Right atrium auricular region (tissue), 2 donors: ENCODE results near the gene LILRB1. TPM values are rescaled to one million over a fixed set of nuclear protein-coding genes. Genes with fewer than 3 reads are reported as not detected.
"Not testable (repeated sequence)": the region's sequence is repeated elsewhere in the genome, so short reads cannot be mapped to it uniquely, and the experiment has no call there.

Experiments used
- DNase-seq: peaks from one replicate; pipeline ENCODE4 v3.0.0-alpha.2; 2019; ENCODE audit warnings: low spot score
- H3K27ac ChIP-seq, 2 donors: fragments of 200-600 bp; sonication (generic); 1 replicate in 1 of 2; 2 replicates in 1 of 2; pipeline ENCODE4 v1.5.1; 2016 to 2019
- H3K27me3 ChIP-seq, 2 donors: fragments of 200-600 bp; sonication (generic); one replicate each; pipeline versions ENCODE4 v1.5.1 to v1.6.0; 2017 to 2019
- H3K36me3 ChIP-seq: fragments of 200-600 bp; sonication (generic); one replicate; pipeline ENCODE4 v1.5.1; 2016
- H3K4me1 ChIP-seq, 2 donors: fragments of 200-600 bp; sonication (generic); one replicate each; pipeline versions ENCODE4 v1.5.1 to v1.6.0; 2017 to 2019
- H3K4me3 ChIP-seq, 2 donors: fragments of 200-600 bp; sonication (generic); 1 replicate in 1 of 2; 2 replicates in 1 of 2; pipeline ENCODE4 v1.5.1; 2017 to 2019; ENCODE audit warnings: mild to moderate bottlenecking in 1 of 2, moderate library complexity in 1 of 2
- H3K9me3 ChIP-seq, 2 donors: fragments of 200-600 bp; sonication (generic); one replicate each; pipeline ENCODE4 v1.5.1; 2019
- CTCF ChIP-seq, 2 donors: fragments of 200-600 bp; sonication (generic); IDR thresholded peaks; one replicate each; pipeline ENCODE4 v1.5.1; 2019; ENCODE audit warnings: antibody characterized with exemption in 2 of 2
- total RNA-seq, 2 donors: library from RNA; depleted of rRNA; stranded (reverse); fragments of >200 nt; gene quantifications; one replicate each; pipeline ENCODE4 v1.1.0, GENCODE V29; 2016

Gene LILRB1
- 1 to 10 TPM in 1 of 2 donors, under 1 TPM in 1; 0.33 to 1.9 TPM for total RNA-seq

DNA sequence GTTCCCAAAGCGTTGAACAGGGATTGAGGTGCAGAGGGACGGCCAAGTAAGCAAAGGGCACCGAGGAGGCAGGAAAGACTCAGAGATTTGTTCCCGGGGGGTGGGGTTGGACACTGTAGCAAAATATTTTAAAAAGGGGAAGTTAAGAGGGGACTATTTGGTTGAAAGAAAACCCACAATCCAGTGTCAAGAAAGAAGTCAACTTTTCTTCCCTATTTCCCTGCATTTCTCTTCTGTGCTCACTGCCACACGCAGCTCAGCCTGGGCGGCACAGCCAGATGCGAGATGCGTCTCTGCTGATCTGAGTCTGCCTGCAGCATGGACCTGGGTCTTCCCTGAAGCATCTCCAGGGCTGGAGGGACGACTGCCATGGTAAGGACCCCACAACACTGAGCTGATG is at the start of gene LILRB1:
LILRB1 (plus strand) TSS at position 223 of the 400 bp plus-strand sequence. CDS start 590 bp downstream, outside the sequence.
- H3K4me3 ChIP-seq, H3K4me1 ChIP-seq, H3K36me3 ChIP-seq, H3K9me3 ChIP-seq, H3K27me3 ChIP-seq, H3K27ac ChIP-seq, DNase-seq: not testable (repeated sequence)

- Histone ChIP-seq H3K36me3 (no peaks in the 10 kb centered on the region), H3K27ac (no peak overlapping the region), H3K27me3 (no peaks in the 10 kb centered on the region), H3K9me3 (peaks cover 0 to 4% of the 10 kb centered on the region in 2 donors), H3K4me1 (no peaks in the 10 kb centered on the region), H3K4me3 (no peak overlapping the region)
- DNase-seq, result no peak
- TF ChIP-seq CTCF (IDR thresholded peaks at IDR 0.05), result no peak
Measured at GRCh38 chr19:54586397-54586796, 43.9 kb upstream of the LILRB1 start.

- no peaks in the 10 kb centered on the region for H3K36me3 ChIP-seq
- no peak overlapping the region for H3K4me3 ChIP-seq
- no peak for TF ChIP-seq CTCF (IDR thresholded peaks at IDR 0.05)
- no peaks in the 10 kb centered on the region for H3K27me3 ChIP-seq
- DNase-seq, result no peak
- H3K9me3 ChIP-seq, result peaks cover 0 to 4% of the 10 kb centered on the region in 2 donors
- no peaks in the 10 kb centered on the region for H3K4me1 ChIP-seq
- H3K27ac ChIP-seq, result no peak overlapping the region
Measured at GRCh38 chr19:54587026-54587425, 43.3 kb upstream of the LILRB1 start.

GRCh38 chr19:54593445-54593844 is 36.8 kb upstream of the LILRB1 start, which contains the start of gene LILRA1:
Gene LILRA1 (plus strand): TSS chr19:54593632. CDS start chr19:54594245, 613 bp downstream.
- H3K27ac ChIP-seq, H3K4me1 ChIP-seq, H3K36me3 ChIP-seq, H3K9me3 ChIP-seq, H3K27me3 ChIP-seq, H3K4me3 ChIP-seq, DNase-seq: not testable (repeated sequence)

- not testable (repeated sequence) for H3K27me3 ChIP-seq, H3K27ac ChIP-seq, H3K9me3 ChIP-seq, DNase-seq, H3K4me1 ChIP-seq, H3K4me3 ChIP-seq, H3K36me3 ChIP-seq
Measured at GRCh38 chr19:54593931-54594626, 36.2 kb upstream of the LILRB1 start.

DNA sequence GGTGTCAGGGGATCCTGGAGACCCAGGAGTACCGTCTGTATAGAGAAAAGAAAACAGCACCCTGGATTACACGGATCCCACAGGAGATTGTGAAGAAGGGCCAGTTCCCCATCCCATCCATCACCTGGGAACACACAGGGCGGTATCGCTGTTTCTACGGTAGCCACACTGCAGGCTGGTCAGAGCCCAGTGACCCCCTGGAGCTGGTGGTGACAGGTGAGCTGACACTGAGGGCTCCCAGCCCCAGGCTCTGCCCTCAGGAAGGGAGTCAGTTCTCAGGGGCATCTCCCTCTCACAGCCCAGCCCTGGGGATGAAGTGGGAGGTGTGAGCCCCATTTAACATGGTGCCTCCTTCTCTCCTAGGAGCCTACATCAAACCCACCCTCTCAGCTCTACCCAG is 35.5 kb upstream of the LILRB1 start:
- Histone ChIP-seq H3K27ac (no peak overlapping the region), H3K4me3 (no peak overlapping the region), H3K9me3 (peaks cover 0 to 4% of the 10 kb centered on the region in 2 donors), H3K27me3 (no peaks in the 10 kb centered on the region), H3K36me3 (no peaks in the 10 kb centered on the region), H3K4me1 (no peaks in the 10 kb centered on the region)
- DNase-seq, result no peak
- TF ChIP-seq CTCF (IDR thresholded peaks at IDR 0.05), result no peak

DNA sequence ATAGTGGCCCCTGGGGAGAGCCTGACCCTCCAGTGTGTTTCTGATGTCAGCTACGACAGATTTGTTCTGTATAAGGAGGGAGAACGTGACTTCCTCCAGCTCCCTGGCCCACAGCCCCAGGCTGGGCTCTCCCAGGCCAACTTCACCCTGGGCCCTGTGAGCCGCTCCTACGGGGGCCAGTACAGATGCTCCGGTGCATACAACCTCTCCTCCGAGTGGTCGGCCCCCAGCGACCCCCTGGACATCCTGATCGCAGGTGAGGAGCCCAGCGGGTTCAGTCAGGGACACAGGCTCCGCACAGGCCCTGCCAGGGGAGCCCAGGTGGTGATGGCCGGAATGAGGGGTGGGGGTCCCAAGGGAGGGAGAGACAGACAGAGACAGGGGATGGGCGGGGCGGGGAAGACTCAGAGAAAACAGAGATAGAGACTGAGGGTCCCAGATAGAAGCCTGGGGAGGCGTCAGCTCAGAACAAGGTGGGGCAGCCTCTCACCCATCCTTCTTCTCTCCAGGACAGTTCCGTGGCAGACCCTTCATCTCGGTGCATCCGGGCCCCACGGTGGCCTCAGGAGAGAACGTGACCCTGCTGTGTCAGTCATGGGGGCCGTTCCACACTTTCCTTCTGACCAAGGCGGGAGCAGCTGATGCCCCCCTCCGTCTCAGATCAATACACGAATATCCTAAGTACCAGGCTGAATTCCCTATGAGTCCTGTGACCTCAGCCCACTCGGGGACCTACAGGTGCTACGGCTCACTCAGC is 34.4 kb upstream of the LILRB1 start:
- H3K36me3 ChIP-seq, H3K9me3 ChIP-seq, H3K27me3 ChIP-seq, H3K27ac ChIP-seq, DNase-seq, H3K4me1 ChIP-seq, H3K4me3 ChIP-seq: not testable (repeated sequence)
